ENCODE results near the gene TMEM255A.

GRCh38 chrX:120270567-120270966 lies 40.7 kb downstream of the TMEM255A start:
- TF ChIP-seq, protein P1, sequence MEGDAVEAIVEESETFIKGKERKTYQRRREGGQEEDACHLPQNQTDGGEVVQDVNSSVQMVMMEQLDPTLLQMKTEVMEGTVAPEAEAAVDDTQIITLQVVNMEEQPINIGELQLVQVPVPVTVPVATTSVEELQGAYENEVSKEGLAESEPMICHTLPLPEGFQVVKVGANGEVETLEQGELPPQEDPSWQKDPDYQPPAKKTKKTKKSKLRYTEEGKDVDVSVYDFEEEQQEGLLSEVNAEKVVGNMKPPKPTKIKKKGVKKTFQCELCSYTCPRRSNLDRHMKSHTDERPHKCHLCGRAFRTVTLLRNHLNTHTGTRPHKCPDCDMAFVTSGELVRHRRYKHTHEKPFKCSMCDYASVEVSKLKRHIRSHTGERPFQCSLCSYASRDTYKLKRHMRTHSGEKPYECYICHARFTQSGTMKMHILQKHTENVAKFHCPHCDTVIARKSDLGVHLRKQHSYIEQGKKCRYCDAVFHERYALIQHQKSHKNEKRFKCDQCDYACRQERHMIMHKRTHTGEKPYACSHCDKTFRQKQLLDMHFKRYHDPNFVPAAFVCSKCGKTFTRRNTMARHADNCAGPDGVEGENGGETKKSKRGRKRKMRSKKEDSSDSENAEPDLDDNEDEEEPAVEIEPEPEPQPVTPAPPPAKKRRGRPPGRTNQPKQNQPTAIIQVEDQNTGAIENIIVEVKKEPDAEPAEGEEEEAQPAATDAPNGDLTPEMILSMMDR (IDR thresholded peaks at IDR 0.05): no peak
- TF ChIP-seq POLR2A (IDR thresholded peaks at IDR 0.05) (no peak), POLR2AphosphoS5 (IDR thresholded peaks at IDR 0.05) (no peak)
